SU-DHL-6 (cell line): ENCODE results near the gene BAIAP3.

Experiments
- H2AFZ ChIP-seq: fragments of 200-600 bp; sonication (generic); 2 replicates; pipeline ENCODE4 v1.6.1; 2014; ENCODE audit warnings: low read depth, mild to moderate bottlenecking, moderate library complexity, mixed read lengths, antibody characterized with exemption, low read length; ENCODE audit not compliant: severe bottlenecking
- H3F3A ChIP-seq: fragments of 200-600 bp; shearing (Covaris generic); 2 replicates; pipeline ENCODE4 v1.6.0; 2016; ENCODE audit warnings: antibody characterized with exemption, mild to moderate bottlenecking; ENCODE audit not compliant: insufficient read depth
- H3K27ac ChIP-seq: fragments of 200-600 bp; sonication (generic); 2 replicates; pipeline ENCODE4 v1.5.1; 2016; ENCODE audit warnings: low read depth, mild to moderate bottlenecking, low read length, moderate library complexity, mixed read lengths
- H3K27me3 ChIP-seq: fragments of 200-600 bp; sonication (generic), shearing (Covaris generic); 2 replicates; pipeline ENCODE4 v1.6.0; 2014; ENCODE audit warnings: mild to moderate bottlenecking, low read length
- H3K36me3 ChIP-seq: fragments of 200-600 bp; sonication (generic); 2 replicates; pipeline ENCODE4 v1.6.1; 2014; ENCODE audit warnings: mild to moderate bottlenecking, low read length, mixed read lengths
- H3K4me2 ChIP-seq: fragments of 300-600, 200-600 bp; shearing (Covaris generic), sonication (generic); 2 replicates; pipeline ENCODE4 v1.6.0; 2014; ENCODE audit warnings: low read length, low read depth, mild to moderate bottlenecking; ENCODE audit not compliant: poor library complexity, severe bottlenecking
- H3K4me3 ChIP-seq: fragments of 200-600 bp; sonication (generic); 2 replicates; pipeline ENCODE4 v1.5.1; 2014; ENCODE audit warnings: antibody characterized with exemption, low read length, mild to moderate bottlenecking, mixed read lengths; ENCODE audit not compliant: insufficient read depth, poor library complexity, severe bottlenecking
- H3K79me2 ChIP-seq: fragments of 200-600 bp; sonication (generic); 2 replicates; pipeline ENCODE4 v1.6.1; 2014; ENCODE audit warnings: mild to moderate bottlenecking, low read length, moderate library complexity; ENCODE audit not compliant: insufficient read depth
- H3K9ac ChIP-seq: fragments of 200-600 bp; sonication (generic); 2 replicates; pipeline ENCODE4 v1.7.0; 2014; ENCODE audit warnings: mild to moderate bottlenecking, low read length
- H3K9me2 ChIP-seq: fragments of 200-600 bp; sonication (generic); replicated peaks from 2 replicates; pipeline ENCODE4 v1.6.1; 2014; ENCODE audit warnings: low read length; ENCODE audit not compliant: insufficient read depth
- H3K9me3 ChIP-seq: fragments of 200-600 bp; sonication (generic); 2 replicates; pipeline ENCODE4 v1.6.1; 2014; ENCODE audit warnings: low read length, mixed read lengths; ENCODE audit not compliant: insufficient read depth
- H4K20me1 ChIP-seq: fragments of 200-600 bp; sonication (generic); 2 replicates; pipeline ENCODE4 v1.6.1; 2014; ENCODE audit warnings: low read depth, mild to moderate bottlenecking, antibody characterized with exemption, low read length, moderate library complexity, mixed read lengths
- EZH2phosphoT487 ChIP-seq: fragments of 200-600 bp; sonication (generic), shearing (Covaris generic); conservative IDR thresholded peaks from 2 replicates; pipeline ENCODE4 v1.6.1; 2018; ENCODE audit warnings: mild to moderate bottlenecking, antibody characterized with exemption, low read length, moderate library complexity, mixed read lengths
- TF ChIP-seq, protein P1 (sequence below): fragments of 200-600 bp; sonication (generic); IDR thresholded peaks from one replicate; pipeline ENCODE4 v1.5.1; 2017; ENCODE audit warnings: antibody characterized with exemption, mild to moderate bottlenecking, low read length, moderate library complexity; ENCODE audit not compliant: insufficient read depth, poor library complexity, severe bottlenecking

Gene BAIAP3

DNA sequence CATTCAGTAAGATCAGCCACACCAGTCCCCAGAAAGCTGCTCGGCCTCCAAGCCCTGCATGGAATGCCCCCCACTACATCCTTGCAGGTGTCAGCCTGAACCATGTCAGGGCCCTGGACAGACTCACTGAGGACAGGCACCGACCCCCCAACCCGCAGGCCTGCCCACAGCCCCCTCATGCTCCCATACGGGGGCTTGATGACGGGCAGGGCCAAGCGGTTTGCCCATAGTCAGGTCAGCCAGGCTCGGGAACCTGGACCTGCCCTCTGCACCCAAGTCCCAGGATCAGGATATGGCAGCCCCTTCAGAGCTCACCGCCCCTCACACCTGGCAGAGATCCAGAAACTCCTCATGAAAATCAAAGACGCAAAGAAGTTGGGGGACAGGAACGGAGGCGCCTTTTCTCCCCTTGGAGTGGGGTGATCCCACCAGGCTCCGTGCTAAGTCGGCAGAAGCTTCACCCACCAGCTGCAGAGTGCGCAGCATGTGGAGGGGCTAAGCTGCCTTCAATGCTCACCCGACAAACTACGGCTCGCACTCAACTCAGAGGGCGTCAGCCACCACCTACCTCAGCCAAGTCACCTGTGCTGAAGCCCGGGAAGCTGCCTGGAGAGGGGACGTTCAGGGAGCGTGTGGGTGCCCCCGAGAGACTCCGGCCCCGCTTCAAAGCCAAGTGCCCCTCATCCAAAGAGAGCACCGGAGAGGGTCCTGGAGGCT, 44.8 kb downstream of the BAIAP3 start:
- Histone ChIP-seq H3K4me2 (peak overlapping the region; percentile 57), H3K9me2 (no peaks in the 10 kb centered on the region), H3K79me2 (peaks cover 11% of the 10 kb centered on the region; the same call in 1 of the 2 replicates), H3K27ac (no peak overlapping the region), H3K36me3 (no peaks in the 10 kb centered on the region), H3K9me3 (no peaks in the 10 kb centered on the region), H2AFZ (no peak overlapping the region), H3K4me3 (peak overlapping the region; percentile 76), H4K20me1 (no peaks in the 10 kb centered on the region), H3F3A (no peaks in the 10 kb centered on the region), H3K9ac (peak overlapping the region; percentile 79), H3K27me3 (no peaks in the 10 kb centered on the region)
- TF ChIP-seq, protein P1, sequence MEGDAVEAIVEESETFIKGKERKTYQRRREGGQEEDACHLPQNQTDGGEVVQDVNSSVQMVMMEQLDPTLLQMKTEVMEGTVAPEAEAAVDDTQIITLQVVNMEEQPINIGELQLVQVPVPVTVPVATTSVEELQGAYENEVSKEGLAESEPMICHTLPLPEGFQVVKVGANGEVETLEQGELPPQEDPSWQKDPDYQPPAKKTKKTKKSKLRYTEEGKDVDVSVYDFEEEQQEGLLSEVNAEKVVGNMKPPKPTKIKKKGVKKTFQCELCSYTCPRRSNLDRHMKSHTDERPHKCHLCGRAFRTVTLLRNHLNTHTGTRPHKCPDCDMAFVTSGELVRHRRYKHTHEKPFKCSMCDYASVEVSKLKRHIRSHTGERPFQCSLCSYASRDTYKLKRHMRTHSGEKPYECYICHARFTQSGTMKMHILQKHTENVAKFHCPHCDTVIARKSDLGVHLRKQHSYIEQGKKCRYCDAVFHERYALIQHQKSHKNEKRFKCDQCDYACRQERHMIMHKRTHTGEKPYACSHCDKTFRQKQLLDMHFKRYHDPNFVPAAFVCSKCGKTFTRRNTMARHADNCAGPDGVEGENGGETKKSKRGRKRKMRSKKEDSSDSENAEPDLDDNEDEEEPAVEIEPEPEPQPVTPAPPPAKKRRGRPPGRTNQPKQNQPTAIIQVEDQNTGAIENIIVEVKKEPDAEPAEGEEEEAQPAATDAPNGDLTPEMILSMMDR = no peak
- TF ChIP-seq EZH2phosphoT487 = no peak

DNA sequence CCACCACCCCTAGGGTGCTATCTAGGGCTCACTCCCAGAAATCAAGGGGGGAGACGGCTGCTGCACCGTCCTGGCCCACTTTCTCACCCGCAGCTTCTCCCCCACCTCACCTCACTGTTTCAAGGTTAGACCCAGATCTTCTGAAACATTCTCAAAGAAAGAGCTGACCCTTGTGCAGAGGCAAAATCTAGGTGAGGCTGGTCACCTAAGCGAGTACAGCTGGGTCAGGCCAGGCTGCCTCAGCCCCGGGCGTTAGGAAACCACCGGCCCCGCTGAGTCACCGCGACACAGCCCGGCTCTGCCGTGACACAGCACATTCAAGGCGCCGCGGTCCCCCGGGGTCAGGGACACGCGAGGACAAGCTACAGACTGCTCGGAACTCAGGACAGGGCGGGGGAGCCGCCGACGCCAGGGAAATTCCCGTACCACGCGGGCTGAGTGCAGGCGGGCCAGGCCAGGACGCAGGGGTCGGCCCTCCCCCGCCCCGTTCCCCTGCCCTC, 45.4 kb downstream of the BAIAP3 start:
- Histone ChIP-seq H3K27ac (no peak overlapping the region; the same call in 1 of the 2 replicates), H3F3A (no peaks in the 10 kb centered on the region), H3K27me3 (no peaks in the 10 kb centered on the region), H3K4me3 (peak overlapping the region; percentile 76), H3K9me3 (no peaks in the 10 kb centered on the region), H2AFZ (peak overlapping the region; percentile 69), H3K36me3 (no peaks in the 10 kb centered on the region), H3K9ac (peak overlapping the region; percentile 79), H3K79me2 (peaks cover 11% of the 10 kb centered on the region; the same call in 1 of the 2 replicates), H4K20me1 (no peaks in the 10 kb centered on the region), H3K4me2 (peak overlapping the region; percentile 57), H3K9me2 (no peaks in the 10 kb centered on the region)
- no peak for TF ChIP-seq EZH2phosphoT487

DNA sequence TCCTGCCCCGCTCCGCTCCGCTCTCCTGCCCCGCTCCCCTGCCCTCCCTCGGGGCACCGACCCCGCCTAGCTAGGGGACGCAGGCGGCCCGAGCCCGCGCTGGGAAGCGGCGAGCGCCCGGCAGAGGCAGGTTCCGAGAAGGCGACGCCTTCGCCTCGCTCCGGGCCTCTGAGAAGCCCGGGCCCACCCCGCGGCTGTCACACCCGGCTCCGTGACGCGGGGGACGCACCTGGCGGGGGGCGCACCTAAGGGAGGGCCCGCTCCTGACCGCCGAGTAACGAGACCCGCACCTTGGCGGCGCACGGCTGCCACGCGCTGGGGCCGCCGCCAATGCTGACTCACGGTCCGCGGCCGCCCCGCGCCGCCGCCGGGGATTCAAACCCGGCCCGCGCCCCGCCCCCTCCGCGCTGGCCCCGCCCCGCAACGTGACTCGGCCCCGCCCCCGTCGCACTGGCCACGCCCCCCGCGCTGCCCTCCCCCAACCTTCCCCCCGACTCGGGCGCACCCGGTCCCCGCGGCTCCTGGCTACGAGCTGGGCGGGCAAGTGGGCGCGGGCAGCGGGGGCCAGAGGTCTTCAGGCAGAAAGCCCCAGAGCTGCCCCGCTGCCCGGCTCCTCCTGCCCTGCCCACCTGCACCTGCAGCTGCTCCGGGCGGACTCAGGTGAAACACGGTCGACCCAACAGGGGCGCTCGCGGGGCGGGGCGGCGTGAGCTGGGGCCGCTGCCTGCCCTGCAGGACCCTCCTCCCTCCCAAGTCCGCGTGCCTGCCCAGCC, 46.0 kb downstream of the BAIAP3 start:
- H3F3A ChIP-seq = no peaks in the 10 kb centered on the region
- no peaks in the 10 kb centered on the region for H4K20me1 ChIP-seq
- peaks cover 11% of the 10 kb centered on the region; the same call in 1 of the 2 replicates for H3K79me2 ChIP-seq
- no peaks in the 10 kb centered on the region for H3K36me3 ChIP-seq
- H3K4me2 ChIP-seq = peak overlapping the region; percentile 57
- H2AFZ ChIP-seq = peak overlapping the region; percentile 83
- H3K9ac ChIP-seq = peak overlapping the region; percentile 79
- TF ChIP-seq, protein P1 = peak; percentile 12
- TF ChIP-seq EZH2phosphoT487 = no peak
- H3K9me2 ChIP-seq = no peaks in the 10 kb centered on the region
- H3K27me3 ChIP-seq = no peaks in the 10 kb centered on the region
- H3K4me3 ChIP-seq = peak overlapping the region; percentile 76
- no peak overlapping the region; the same call in 1 of the 2 replicates for H3K27ac ChIP-seq
- H3K9me3 ChIP-seq = no peaks in the 10 kb centered on the region
